B cell (primary cell): ENCODE results near the gene HHIPL1. TPM values are rescaled to one million over a fixed set of nuclear protein-coding genes. Genes with fewer than 3 reads are reported as not detected.

ENCODE experiments used
- ATAC-seq: fragments of 200-7000 bp; cut with Tn5 transposase; one replicate; pipeline ENCODE4 v1.10.0; 2021; ENCODE audit warnings: low read depth, mild to moderate bottlenecking, moderate number of reproducible peaks, moderate library complexity
- CTCF ChIA-PET: fragments of 350-600 bp; sonication (Branson Sonifier 250); formaldehyde crosslinking; loops from one replicate; lab custom pipeline; 2021; ENCODE audit warnings: antibody characterized with exemption, inconsistent platforms; lab: Charles Lee
- POLR2A ChIA-PET: fragments of 350-600 bp; sonication (Branson Sonifier 250); formaldehyde crosslinking; loops from one replicate; lab custom pipeline; 2021; ENCODE audit warnings: antibody characterized with exemption; lab: Charles Lee
- DNase-seq: peaks from one replicate; pipeline ENCODE4 v3.0.0; 2013
- H2AFZ ChIP-seq: 2 replicates; pipeline ENCODE4 v1.6.1; 2012; ENCODE audit warnings: mild to moderate bottlenecking, low read depth, low read length; ENCODE audit not compliant: insufficient read depth, poor library complexity, severe bottlenecking
- H3K27ac ChIP-seq, 2 donors: 1 replicate in 1 of 2; 2 replicates in 1 of 2; pipeline ENCODE4 v1.5.1; 2012 to 2013; ENCODE audit warnings: low read length in 2 of 2, mild to moderate bottlenecking in 2 of 2, moderate library complexity in 1 of 2
- H3K27me3 ChIP-seq, 4 experiments: fragments of 200-600 bp in 1 of 4; sonication (generic) in 1 of 4; replicated peaks in 1 of 4; 1 replicate in 2 of 4; 2 replicates in 2 of 4; pipeline versions ENCODE4 v1.6.1 to v1.7.0; 2013 to 2016; ENCODE audit warnings: low read length in 3 of 4, mild to moderate bottlenecking in 2 of 4, mixed read lengths in 1 of 4, moderate library complexity in 1 of 4; ENCODE audit not compliant: insufficient read depth in 4 of 4, control insufficient read depth in 3 of 4; ENCODE audit errors: control extremely low read depth in 1 of 4
- H3K36me3 ChIP-seq, 2 experiments: replicated peaks in 1 of 2; 1 replicate in 1 of 2; 2 replicates in 1 of 2; pipeline versions ENCODE4 v1.6.1 to v1.7.1; 2013; ENCODE audit warnings: low read length in 1 of 2; ENCODE audit not compliant: insufficient read depth in 2 of 2, control insufficient read depth in 1 of 2; ENCODE audit errors: control extremely low read depth in 1 of 2, extremely low read depth in 1 of 2
- H3K4me1 ChIP-seq, 2 donors: fragments of 200-600 bp in 1 of 2; sonication (generic) in 1 of 2; 1 replicate in 1 of 2; 2 replicates in 1 of 2; pipeline versions ENCODE4 v1.5.1 to v1.6.1; 2013 to 2017; ENCODE audit warnings: low read length in 2 of 2; ENCODE audit not compliant: control insufficient read depth in 2 of 2, insufficient read depth in 2 of 2
- H3K4me2 ChIP-seq: replicated peaks from 2 replicates; pipeline ENCODE3; 2012; ENCODE audit warnings: mild to moderate bottlenecking, low read depth, low read length; ENCODE audit not compliant: poor library complexity, severe bottlenecking
- H3K4me3 ChIP-seq, 5 experiments: fragments of 200-600 bp in 1 of 5; sonication (generic) in 1 of 5; 1 replicate in 3 of 5; 2 replicates in 2 of 5; pipeline versions ENCODE4 v1.5.1 to v1.7.0; 2011 to 2016; ENCODE audit warnings: low read length in 4 of 5, mild to moderate bottlenecking in 4 of 5, low read depth in 2 of 5, control low read depth in 1 of 5, moderate library complexity in 1 of 5; ENCODE audit not compliant: insufficient read depth in 1 of 5; ENCODE audit errors: control extremely low read depth in 1 of 5, extremely low read depth in 1 of 5
- H3K79me2 ChIP-seq: fragments of 200-600 bp; sonication (generic); one replicate; pipeline ENCODE4 v1.6.0; 2016; ENCODE audit warnings: low read length; ENCODE audit not compliant: control insufficient read depth, insufficient read depth
- H3K9ac ChIP-seq: fragments of 200-600 bp; sonication (generic); 2 replicates; pipeline ENCODE4 v1.6.1; 2017; ENCODE audit warnings: mild to moderate bottlenecking, low read length, moderate library complexity
- H3K9me3 ChIP-seq, 3 donors: one replicate each; pipeline versions ENCODE4 v1.6.1 to v1.7.1; 2013; ENCODE audit warnings: low read length in 2 of 3; ENCODE audit not compliant: control insufficient read depth in 2 of 3, insufficient read depth in 1 of 3; ENCODE audit errors: control extremely low read depth in 1 of 3
- H4K20me1 ChIP-seq: 2 replicates; pipeline ENCODE4 v1.6.0; 2012; ENCODE audit warnings: mild to moderate bottlenecking, low read length; ENCODE audit not compliant: insufficient read depth, control insufficient read depth, poor library complexity, severe bottlenecking
- H3K27ac Mint-ChIP-seq: one replicate; pipeline ENCODE4 v1.8.0; 2021; ENCODE audit warnings: mixed read lengths
- H3K27me3 Mint-ChIP-seq: one replicate; pipeline ENCODE4 v1.8.0; 2021; ENCODE audit warnings: mixed read lengths
- H3K4me1 Mint-ChIP-seq: one replicate; pipeline ENCODE4 v1.8.0; 2021; ENCODE audit warnings: mixed read lengths
- H3K4me3 Mint-ChIP-seq: one replicate; pipeline ENCODE4 v1.8.0; 2021; ENCODE audit warnings: mixed read lengths
- H3K9me3 Mint-ChIP-seq: one replicate; pipeline ENCODE4 v1.8.0; 2022; ENCODE audit warnings: mixed read lengths; ENCODE audit not compliant: insufficient read depth
- EZH2 ChIP-seq: IDR thresholded peaks from 2 replicates; pipeline ENCODE4 v1.6.1; 2012; ENCODE audit warnings: borderline replicate concordance, low read depth, mild to moderate bottlenecking, moderate library complexity, low read length; ENCODE audit not compliant: insufficient read depth, poor library complexity, severe bottlenecking
- WGBS: methylation state at CpG from one replicate; pipeline ENCODE4 v1.1.5; 2013; ENCODE audit warnings: missing lambda C conversion rate; ENCODE audit not compliant: insufficient coverage; 5-methylcytosine and 5-hydroxymethylcytosine counted together
- intact Hi-C: fragments of 100-400 bp; cut with micrococcal nuclease; formaldehyde crosslinking; loops from one replicate; pipeline ENCODE4 v1.10.0; 2022
- polyA plus RNA-seq: library from polyadenylated mRNA; depleted of rRNA; stranded (reverse); fragments of >200 nt; gene quantifications from 2 replicates; pipeline ENCODE4 v1.2.3, GENCODE V29; 2012
- total RNA-seq, 2 donors: library from RNA; stranded (reverse); fragments of 120-200 nt in 1 of 2; gene quantifications; 1 replicate in 1 of 2; 2 replicates in 1 of 2; pipeline versions ENCODE4 v1.2.3 to v1.2.4, GENCODE V29; 2013 to 2022
- TF ChIP-seq, protein P1 (sequence below): fragments of 200-600 bp; IDR thresholded peaks from one replicate; pipeline ENCODE4 v1.8.0; 2022; ENCODE audit warnings: antibody characterized with exemption, mild to moderate bottlenecking

Gene HHIPL1
- total and polyA plus RNA-seq, 2 donors (not counting 1 experiment from before 2014, with no cell fraction given) = not detected

DNA sequence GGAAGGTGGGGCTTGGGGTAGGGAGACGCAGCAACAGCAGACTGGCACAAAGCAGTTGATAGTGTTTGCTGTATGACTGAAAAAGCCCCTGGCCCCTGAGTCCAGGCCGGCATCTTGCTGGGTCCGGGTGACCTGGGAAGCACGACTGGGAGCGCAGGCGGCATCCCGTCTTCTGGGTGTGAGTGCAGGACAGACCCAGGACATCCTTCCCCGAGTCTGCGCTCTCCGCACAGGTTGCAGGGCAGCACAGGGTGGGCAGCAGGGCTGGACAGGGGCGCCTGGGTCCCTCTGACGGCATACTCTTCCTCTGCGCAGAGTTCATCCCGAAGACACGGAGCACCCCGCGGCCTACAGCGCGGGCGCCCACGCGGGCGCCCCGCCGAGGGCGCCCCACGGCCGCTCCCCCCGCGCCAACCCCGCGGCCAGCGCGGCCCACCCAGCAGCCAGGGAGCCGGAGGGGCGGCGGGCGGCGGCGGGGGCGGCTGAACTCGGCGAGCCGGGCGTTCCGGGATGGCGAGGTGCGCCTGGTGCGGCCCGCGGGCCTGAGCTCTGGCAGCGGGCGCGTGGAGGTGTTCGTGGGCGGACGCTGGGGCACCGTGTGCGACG lies 29.9 kb downstream of the HHIPL1 start:
- H3K4me2 ChIP-seq = no peak overlapping the region
- peaks cover 0 to 6% of the 10 kb centered on the region in 2 donors for H3K4me1 ChIP-seq
- H3K9me3 Mint-ChIP-seq = no peaks in the 10 kb centered on the region
- TF ChIP-seq, protein P1, sequence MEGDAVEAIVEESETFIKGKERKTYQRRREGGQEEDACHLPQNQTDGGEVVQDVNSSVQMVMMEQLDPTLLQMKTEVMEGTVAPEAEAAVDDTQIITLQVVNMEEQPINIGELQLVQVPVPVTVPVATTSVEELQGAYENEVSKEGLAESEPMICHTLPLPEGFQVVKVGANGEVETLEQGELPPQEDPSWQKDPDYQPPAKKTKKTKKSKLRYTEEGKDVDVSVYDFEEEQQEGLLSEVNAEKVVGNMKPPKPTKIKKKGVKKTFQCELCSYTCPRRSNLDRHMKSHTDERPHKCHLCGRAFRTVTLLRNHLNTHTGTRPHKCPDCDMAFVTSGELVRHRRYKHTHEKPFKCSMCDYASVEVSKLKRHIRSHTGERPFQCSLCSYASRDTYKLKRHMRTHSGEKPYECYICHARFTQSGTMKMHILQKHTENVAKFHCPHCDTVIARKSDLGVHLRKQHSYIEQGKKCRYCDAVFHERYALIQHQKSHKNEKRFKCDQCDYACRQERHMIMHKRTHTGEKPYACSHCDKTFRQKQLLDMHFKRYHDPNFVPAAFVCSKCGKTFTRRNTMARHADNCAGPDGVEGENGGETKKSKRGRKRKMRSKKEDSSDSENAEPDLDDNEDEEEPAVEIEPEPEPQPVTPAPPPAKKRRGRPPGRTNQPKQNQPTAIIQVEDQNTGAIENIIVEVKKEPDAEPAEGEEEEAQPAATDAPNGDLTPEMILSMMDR = no peak
- no peak for TF ChIP-seq EZH2
- no peaks in the 10 kb centered on the region for H3K79me2 ChIP-seq
- H4K20me1 ChIP-seq = no peaks in the 10 kb centered on the region
- 53% methylated on average over 59 of the region's 60 CpGs for WGBS
- no peak overlapping the region for H2AFZ ChIP-seq
- no peak for DNase-seq
- H3K4me3 ChIP-seq = no peak overlapping the region
- H3K9me3 ChIP-seq = peaks cover 0 to 27% (median 2%) of the 10 kb centered on the region in 3 donors
- H3K27me3 ChIP-seq = peaks cover 0 to 30% (median 1%) of the 10 kb centered on the region in 4 experiments
- H3K27ac Mint-ChIP-seq = no peak overlapping the region
- ATAC-seq = no peak
- ChIA-PET POLR2A (no interaction called here), CTCF (no interaction called here)
- H3K4me3 Mint-ChIP-seq = no peak overlapping the region
- no peak overlapping the region for H3K27ac ChIP-seq
- H3K27me3 Mint-ChIP-seq = peaks cover 13% of the 10 kb centered on the region
- H3K9ac ChIP-seq = no peak overlapping the region
- no peaks in the 10 kb centered on the region for H3K36me3 ChIP-seq
- H3K4me1 Mint-ChIP-seq = peaks cover 9% of the 10 kb centered on the region
- intact Hi-C loops = no loop called here

DNA sequence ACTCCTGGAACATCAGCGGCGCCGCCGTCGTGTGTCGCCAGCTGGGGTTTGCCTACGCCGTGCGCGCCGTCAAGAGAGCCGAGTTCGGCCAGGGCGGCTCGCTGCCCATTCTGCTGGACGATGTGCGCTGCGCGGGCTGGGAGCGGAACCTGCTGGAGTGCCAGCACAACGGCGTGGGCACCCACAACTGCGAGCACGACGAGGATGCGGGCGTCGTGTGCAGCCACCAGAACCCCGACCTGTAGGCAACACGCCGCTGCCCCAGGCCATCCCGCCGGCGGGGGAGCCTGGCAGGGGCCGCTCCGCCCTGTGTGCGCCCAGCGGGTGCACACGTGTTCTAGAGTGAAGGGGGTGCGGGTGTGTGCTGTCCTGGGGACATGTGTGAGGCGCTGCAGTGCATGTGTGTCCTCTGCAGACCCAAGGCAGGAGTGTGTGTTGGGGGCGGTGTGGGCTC lies 30.5 kb downstream of the HHIPL1 start:
- CTCF ChIA-PET = no interaction called here
- H3K4me1 Mint-ChIP-seq = peaks cover 9% of the 10 kb centered on the region
- Histone ChIP-seq H3K27me3 (peaks cover 0 to 30% (median 1%) of the 10 kb centered on the region in 4 experiments), H3K9me3 (peaks cover 0 to 27% (median 2%) of the 10 kb centered on the region in 3 donors), H3K4me1 (peaks cover 0 to 6% of the 10 kb centered on the region in 2 donors), H3K36me3 (no peaks in the 10 kb centered on the region), H3K4me3 (no peak overlapping the region), H3K4me2 (no peak overlapping the region), H4K20me1 (no peaks in the 10 kb centered on the region), H3K79me2 (no peaks in the 10 kb centered on the region), H2AFZ (no peak overlapping the region), H3K27ac (no peak overlapping the region), H3K9ac (no peak overlapping the region)
- no peak overlapping the region for H3K27ac Mint-ChIP-seq
- ATAC-seq (no peak), DNase-seq (no peak)
- H3K27me3 Mint-ChIP-seq = peaks cover 13% of the 10 kb centered on the region
- no peak overlapping the region for H3K4me3 Mint-ChIP-seq
- WGBS = 49% methylated on average over 42 of the region's 42 CpGs
- no peak for TF ChIP-seq EZH2
- TF ChIP-seq, protein P1 = no peak
- no peaks in the 10 kb centered on the region for H3K9me3 Mint-ChIP-seq
- POLR2A ChIA-PET = no interaction called here
- intact Hi-C loops = no loop called here
